ENCODE data around the gene PRPSAP1.

GRCh38 chr17:76369379-76369778, 15.7 kb upstream of the PRPSAP1 start:
- TF ChIP-seq POLR2A (IDR thresholded peaks at IDR 0.05), result no peak
- no peak for TF ChIP-seq CTCF (IDR thresholded peaks at IDR 0.05)

Data from sigmoid colon (tissue), 3 donors.